IPS DF 4.7 (cell line): Measurements from ENCODE around the gene ATP6V1F.

ENCODE experiments used
- DNase-seq: peaks from one replicate; pipeline ENCODE4 v3.0.0-alpha.2; 2013; ENCODE audit warnings: low spot score; ENCODE audit errors: extremely low read depth

The ATP6V1F gene

DNA sequence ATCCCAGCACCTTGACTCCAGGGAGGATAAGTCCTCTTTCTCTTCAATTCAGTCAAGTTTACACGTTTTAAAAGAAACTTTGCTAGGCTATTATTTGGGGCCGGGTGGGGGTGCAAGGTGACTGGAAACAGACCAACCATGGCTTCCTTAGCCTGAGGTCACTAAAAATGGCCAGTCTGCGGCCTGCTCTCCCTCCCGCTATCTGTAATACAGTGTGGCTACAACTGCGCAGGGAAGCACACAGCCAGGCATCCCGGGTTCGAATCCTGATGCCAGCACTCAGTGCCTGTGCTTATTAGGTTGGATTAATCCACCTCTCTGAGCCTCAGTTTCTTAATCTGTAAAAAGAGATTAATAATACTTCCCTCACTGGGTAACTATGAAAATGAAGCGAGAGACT is 19.5 kb downstream of the ATP6V1F start:
- DNase-seq = no peak

DNA sequence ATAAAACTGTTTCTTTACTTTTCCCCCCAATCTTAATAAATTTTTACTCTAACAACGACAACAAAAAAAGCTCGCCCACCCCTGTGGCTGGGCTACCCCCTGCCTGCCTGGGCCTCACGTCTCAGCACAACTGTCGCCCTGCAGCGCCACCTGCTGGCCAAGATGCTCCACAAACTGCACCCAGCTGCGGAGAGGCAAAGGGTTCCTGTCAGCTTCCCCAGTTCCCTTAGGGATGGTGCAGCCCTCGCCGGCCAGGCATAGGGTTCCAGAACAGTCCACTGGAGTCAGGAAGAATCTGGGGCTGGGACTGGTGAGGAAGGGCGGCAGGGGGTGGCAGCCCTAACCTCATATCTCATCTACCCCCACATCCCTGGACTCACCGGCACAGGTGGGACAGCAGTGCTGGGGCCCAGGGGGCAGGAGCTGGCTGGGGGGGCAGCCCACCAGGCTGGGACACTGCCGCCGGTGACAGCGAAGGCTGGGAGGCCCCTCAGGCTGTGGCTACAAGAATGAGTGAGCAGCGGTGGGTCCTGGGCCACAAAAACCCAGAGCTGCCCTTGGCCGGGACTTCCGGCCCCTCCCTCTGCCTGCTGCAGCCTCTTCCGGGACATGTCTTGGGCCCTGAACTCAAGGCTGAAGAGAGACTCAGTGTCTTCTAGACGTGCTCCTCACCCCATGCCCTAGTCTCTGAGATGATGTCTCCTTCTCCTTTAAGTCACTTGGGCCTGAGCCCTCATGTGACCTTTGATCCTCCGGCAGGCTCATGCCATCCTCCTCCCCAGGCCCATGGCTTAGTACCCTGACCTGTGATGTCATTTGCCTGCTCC is 21.2 kb downstream of the ATP6V1F start:
- DNase-seq = no peak

DNA sequence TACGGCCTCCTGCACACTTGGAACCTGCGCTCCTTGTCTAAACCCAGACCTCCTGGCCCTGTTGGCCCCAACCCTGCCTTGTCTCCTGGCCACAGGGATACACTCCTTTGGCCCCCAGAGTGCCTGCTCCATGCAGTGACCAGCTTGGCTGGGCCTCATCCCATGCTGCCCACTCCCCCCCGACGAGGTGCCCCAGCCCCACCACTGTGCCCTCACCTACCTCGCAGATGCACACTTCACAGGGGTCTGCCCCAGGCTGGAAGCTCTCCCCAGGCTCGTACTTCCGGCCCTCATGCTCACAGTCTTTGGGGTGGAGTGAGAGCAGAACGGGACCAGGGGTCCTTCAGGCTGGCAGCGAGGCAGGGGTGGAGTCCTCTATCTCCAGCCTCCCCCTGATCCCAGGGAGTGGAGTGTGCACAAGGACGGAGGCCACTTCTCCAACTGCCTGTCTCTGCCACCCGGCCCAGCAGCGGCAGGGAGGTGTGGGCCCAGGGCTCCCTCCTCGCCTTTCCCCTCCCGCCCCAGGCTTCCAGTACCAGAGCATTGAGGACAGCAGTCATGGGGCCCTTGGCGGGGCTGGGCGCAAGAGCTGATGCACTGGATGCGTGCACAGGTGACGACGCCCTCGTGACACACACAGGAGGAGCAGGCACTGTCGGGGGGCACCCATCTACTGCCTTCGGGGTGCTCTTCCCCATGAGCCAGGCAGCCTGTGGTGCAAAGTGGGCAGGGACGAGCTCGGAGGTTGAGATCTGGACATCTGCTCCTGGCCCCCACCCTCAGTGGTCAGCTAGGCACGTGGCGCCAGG is 22.1 kb downstream of the ATP6V1F start:
- no peak for DNase-seq

DNA sequence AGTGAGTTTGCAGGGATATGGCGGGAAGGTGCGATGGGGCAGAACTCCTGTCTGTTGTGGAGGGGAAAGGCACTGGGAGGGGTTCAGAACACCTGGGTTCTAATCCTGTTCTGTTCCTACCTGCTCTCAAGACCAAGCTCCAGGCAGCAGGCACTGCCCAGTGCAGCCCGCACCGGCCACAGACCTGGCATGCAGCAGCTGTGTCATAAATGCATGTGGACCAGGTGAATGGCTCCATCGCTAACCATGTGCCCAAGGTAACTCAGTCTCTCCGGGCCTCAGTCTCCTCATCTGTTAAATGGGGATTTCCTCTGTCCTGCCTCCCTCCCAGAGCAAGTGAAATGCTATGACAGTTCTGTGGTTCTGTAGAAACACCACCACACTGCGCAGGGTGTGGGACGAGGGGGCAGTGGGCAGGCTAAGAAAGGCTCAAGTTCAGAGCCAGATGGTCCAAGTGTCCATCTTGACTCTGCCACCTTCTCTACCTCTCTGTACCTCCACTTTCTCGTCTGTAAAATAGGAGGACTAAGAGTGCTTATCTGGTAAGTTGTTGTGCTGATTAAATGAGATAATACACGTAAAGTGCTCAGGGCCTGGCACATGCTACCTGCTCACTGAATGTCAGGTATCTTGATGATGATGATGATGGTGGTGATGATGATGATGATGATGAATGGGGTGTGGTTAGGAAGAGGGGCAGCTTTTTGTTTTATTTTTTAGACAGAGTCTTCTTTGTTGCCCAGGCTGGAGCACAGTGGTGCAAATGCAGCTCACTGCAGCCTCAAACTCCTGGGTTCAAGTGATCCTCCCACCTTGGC is 22.9 kb downstream of the ATP6V1F start:
- no peak for DNase-seq

DNA sequence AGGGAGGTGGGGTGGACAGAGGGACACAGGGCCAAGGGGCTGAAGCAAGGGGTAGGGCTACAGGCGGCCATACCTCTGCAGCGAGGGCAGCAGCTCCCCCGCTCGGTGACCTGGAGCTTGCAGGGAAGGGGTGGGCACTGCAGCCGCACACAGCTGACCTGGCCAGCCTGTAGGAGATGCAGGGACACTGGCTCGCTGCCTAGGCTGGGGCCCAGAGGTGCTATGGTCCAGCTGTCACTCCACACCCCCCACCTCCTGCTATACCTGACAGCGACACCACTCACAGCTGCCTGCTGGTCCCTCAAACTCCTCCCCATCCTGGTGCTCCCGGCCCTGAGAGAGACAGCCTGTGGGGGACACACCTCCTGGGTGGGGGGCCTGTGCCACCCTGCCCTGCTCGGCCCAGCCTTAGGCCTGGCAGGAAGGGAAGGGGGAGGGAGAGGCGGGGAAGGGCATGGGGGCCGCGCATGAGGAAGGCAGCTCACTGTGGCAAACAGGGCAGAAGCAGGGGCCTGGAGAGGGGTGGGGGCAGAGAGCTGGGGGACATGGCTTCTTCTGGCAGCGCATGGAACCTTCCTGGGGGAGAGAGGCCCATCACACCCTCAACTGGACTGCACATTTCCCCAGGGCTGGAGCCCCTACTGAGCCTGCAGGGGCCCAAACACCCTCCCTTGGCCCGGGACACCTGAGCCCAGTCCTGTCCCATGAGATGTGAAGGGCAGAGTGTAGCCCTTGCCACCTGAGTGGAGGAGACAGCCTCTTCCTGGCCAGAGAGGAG is 23.9 kb downstream of the ATP6V1F start:
- no peak for DNase-seq

DNA sequence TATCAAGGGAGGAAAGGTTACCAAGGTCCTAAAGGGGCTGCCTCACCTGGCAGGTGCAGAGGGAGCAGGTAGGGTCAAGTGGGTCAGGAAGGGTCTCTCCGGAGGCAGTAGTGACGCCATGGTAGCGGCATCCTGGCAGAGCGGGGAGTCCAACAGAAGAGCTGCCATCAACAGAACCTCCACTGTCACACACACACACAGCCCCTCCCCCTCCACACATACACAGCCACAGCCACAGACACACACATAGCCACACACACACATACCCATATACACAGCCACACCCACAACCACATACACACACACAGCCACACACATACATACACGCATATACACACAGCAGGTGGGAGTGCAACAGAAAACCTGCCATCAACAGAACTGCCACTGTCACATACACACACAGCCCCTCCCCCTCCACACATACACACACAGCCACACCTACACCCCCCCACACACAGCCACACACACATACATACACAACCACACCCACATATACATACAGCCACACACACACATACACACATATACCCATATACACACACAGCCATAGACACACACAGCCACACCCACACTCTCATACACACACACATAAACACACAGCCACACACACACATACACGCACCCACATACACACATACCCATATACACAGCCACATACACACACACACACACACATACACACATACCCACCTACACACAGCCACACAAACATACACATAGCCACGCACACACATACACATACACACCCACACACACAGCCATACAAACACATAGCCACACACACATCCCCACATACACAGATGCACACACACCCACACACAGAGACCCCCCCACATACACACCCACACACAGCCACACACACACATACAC is 24.7 kb downstream of the ATP6V1F start:
- DNase-seq = no peak

DNA sequence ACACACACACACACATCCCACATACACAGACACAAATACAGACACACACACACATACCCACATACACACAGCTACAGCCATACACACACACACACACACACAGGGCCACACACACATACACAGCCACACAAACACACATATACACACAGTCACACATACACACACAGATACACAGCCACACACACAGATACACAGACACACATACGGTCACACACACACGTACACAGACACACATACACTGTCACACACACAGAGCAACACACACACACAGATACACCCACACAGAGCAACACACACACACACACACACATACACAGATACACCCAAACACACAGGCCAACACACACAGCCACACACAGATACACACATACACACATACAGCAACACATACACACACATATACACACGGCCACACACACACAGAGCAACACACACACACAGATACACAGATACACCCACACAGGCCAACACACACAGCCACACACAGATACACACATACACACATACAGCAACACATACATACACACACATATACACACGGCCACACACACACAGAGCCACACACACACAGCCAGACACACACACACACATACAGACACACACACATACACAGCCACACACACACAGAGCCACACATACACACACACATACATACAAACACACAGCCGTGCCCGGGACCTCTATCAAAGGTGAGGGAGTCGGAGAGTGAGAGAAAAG is 25.5 kb downstream of the ATP6V1F start:
- no peak for DNase-seq

DNA sequence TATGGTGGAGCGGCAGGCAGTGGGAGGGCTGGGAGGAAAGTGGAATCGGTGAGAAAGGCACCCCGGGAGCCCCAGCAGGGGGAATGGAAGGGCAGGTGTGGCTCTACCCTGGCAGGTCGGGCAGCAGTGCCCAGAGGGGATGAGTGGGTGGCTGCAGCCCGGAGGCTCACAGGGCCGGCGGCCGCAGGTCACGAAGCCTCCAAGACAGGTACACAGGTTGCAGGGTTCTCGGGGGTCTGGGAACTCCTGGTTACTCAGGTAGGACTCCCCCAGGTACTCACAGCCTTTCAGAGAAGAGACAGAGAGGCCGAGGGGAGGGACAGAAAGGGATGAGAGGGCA is 26.1 kb downstream of the ATP6V1F start:
- no peak for DNase-seq

DNA sequence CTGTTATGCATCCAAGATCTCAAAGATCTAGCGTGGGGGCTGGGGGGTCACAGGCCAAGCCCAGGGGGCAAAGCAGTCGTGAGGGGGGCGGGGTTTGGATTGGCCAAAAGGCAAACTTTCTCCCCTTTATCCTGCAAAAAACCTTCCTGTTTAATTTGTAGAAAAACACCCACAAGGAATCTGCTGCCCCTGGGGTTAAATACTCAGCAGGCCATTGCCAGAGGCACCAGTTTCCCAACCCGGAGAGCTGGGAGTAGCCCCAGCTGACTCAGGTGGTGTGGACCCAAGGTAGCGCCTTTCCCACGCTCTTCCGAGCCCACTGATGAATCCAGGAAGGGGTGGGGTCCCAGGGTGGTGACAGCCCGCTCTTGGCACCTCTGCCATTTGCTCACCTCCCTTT is 26.5 kb downstream of the ATP6V1F start:
- DNase-seq = no peak

DNA sequence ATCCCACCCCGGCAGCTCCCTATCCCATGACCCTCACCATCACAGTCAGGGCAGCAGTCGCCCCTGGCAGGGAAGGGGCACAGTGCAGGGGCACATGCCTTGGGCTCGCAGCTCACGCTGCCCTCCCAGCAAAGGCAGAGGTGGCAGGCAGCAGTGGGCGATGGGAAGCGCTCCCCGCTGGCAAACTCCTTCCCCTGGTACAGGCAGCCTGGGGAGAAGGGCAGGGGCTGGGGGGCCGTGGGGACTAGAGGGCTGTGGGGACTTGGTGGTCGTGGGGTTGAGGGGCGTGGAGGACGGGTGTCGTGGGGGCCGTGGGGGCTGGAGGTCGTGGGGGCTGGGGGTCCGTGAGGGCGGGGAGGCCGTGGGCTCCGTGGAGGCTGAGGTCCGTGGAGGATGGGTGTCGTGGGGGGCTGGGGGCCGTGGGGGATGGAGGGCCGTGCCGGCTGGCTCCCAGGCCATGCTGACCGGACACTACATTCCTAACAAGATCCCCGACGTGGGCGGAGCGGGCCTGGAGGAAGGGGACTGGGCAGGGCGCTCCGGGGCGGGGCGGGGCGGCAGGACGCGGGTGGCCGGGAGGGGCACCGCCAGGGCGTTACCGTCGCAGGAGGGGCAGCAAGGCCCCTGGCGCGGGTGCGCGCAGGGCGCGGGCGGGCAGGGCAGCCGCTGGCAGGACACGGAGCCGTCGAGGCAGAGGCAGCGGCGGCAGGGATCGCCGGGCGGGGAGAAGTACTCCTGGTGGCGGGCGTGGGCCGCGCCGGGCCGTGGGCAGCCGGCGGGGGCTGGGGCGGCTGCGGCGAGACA is 27.9 kb downstream of the ATP6V1F start:
- DNase-seq = no peak

DNA sequence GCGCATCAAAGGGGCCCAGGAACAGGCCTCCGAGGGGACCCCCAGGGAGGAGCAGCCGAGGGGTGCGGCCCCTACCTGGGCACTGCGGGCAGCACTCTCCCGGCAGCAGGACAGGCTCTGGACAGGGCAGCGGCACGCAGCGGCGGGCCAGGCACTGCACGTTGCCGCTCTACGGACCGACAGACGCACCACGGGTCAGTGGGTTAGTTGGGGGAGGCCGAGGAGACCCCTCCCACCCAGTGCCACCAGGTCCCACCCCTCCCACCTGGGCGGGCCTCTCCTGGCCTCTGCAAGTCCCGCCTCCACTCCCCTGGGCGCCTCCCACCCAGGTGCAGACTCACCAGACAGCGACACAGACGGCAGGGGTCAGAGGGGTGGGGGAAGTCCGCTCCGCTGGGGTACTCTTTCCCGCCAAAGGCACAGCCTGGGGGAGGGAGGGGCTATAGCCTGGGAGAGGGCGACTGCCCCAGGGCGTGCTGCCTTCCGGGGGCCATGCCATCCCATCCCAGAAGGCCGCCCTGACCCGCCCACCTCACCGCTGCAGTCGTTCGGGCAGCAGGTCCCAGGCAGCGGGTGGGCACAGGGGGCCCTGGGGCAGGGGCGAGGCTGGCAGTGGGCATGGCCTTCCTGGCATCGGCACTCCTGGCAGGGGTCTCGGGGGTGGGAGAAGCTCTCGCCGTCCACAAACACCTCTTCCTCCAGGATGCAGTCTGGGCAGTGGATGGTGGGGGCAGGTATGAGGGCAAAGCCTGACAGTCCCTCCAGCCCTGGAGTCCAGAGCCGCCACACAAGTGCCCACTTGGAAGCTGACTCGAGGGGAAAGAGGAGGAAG is 28.7 kb downstream of the ATP6V1F start:
- no peak for DNase-seq

DNA sequence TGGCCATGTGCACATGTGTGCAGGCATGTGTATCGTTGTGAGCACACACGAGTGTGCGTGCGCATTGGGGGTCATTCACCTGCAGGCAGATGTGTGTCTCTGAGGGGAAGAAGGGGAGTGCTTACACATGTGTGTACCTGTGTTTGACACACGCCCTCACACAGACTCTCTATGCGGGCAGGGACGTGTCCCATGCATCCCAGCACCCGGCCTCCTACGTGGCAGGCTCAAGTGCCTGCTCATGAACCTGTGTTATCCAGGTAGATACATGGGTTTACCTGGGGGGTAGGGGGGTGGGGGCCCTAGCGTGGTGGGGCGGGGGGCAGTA is 29.2 kb downstream of the ATP6V1F start:
- DNase-seq = no peak

DNA sequence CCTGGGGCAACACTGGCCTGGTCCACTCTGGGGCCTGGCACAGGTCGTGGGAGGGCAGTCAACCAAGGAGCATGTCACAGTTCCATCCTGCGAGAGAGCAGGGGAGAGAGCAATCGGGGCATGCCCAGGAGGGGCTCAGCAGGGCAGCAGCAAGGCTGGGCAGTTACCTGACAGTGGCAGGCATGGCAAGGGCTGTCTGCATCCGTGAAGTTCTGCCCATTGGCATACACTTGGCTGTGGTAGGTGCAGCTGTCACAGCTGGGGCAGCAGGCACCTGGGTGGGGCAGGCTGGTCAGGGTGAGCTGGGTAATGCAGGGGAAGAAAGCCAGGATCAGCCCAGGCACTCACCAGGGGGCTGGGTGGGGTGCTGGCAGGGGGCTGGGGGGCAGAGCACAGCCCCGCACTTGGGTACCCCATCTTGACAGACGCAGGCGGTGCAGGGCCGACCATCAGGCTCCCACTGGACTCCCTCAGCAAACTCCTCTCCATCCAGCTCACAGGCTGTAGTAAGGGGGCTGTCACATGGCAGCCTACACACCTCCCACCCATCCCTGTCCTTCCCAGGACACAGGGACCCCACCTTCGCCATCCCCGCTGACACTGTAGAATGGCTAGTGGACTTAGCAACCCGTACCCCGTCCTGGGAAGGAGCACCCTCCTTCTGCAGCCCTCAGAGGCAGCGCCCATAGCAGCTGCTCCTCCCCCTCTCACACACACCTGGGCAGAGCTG is 30.0 kb downstream of the ATP6V1F start:
- no peak for DNase-seq

DNA sequence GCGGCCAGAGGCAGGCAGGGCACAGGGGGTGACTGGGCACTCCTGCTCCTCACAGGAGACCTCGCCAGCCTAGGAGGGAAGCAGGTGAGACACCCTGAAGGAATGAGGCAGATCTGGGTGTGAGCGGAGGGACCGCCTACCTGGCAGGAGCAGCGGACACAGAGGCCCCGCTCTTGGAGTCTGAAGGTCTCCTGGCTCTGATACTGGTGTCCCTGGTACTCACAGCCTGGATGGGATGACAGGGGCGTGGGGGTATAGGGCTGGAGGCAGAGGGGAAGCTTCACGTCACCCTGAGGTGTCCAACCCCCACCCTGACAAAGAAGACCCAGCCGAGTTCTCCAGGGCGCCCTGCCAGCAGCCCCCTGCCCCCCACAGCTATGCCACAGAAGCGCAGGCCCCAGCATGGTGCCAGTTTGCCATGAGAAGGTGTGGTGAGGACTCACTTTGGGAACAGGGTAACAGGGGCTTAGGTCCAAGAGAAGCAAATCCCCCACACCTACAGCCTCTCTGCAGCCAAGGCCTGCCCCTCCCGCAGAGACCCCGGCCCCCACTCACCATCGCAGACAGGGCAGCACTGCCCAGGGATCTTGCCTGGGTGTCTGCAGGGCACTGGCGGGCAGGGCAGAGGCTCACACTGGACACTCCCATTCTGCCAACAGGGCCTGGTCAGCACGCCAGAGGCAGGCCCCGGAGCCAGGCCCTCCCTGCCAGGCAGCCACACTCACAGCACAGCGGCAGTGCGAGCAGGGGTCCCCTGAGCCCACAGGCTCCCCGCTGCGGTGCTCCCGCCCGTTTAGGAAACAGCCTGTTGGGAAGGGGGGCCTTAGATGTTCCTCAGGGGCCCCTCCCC is 30.8 kb downstream of the ATP6V1F start:
- DNase-seq = no peak

DNA sequence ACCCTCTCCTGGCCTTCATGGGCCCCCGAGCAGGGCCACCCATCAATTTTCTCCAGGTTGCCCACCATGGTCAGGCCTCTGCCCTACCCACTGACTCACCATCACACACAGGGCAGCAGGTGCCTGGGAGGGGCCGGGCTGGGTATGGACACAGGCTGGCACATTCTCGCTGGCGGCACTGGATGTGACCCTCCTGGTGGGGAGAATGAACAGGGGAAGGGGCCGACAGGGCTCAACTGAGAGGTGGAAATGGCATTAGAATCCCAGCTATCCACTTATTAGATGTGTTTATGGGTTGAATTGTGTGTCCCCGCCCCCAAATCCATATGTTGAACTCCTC is 31.4 kb downstream of the ATP6V1F start:
- DNase-seq = no peak

DNA sequence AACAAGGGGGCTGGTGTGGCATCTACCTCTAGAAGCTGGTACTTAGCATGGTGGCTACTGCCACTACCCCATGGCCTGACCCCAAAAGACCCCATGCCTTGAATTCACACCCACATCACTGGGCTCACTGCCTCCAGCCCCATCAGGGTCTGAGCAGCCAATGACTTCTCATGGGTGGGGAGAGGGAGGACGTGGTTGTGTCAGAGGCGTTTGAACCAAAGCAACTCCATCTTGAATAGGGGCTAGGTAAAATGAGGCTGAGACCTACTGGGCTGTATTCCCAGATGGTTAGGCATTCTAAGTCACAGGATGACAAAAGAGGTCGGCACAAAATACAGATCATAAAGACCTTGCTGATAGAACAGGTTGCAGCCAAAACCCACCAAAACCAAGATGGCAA is 32.7 kb downstream of the ATP6V1F start:
- no peak for DNase-seq

DNA sequence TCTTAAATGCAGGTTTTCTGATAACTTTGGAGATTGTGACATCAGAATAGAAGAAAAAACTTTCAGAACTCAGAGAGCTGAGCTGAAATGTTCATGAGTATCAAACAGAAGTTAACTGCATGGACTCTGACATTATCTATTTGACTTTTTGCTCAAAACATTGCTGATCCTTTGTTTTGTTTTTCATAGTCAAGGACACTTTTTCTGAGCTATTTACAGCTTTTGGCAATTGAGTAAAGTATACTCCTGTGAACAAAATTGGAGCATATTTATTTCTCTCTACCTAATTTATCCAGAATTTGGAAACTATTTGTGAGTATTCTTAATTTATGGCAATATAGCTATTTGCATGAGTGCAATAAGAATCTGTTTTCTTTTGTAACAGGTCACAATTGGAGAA is 36.7 kb downstream of the ATP6V1F start:
- no peak for DNase-seq
